SJCRH30 (cell line): ENCODE results near the gene RGS17. TPM values are rescaled to one million over a fixed set of nuclear protein-coding genes. Genes with fewer than 3 reads are reported as not detected.

ENCODE experiments used
- DNase-seq, 2 experiments: peaks; one replicate each; pipeline ENCODE4 v3.0.0-alpha.2; 2015 to 2020
- H3K27ac ChIP-seq: fragments of 250-450 bp; sonication (Bioruptor Pico); 2 replicates; pipeline ENCODE4 v1.5.1; 2020; ENCODE audit warnings: mild to moderate bottlenecking, moderate library complexity
- H3K27me3 ChIP-seq: fragments of 250-450 bp; sonication (Bioruptor Pico); 2 replicates; pipeline ENCODE4 v1.5.1; 2020; ENCODE audit warnings: mild to moderate bottlenecking, moderate library complexity
- H3K36me3 ChIP-seq: fragments of 250-450 bp; sonication (Bioruptor Pico); 2 replicates; pipeline ENCODE4 v1.5.1; 2020; ENCODE audit warnings: mild to moderate bottlenecking, moderate library complexity
- H3K4me1 ChIP-seq: fragments of 250-450 bp; sonication (Bioruptor Pico); 2 replicates; pipeline ENCODE4 v1.5.1; 2020; ENCODE audit warnings: mild to moderate bottlenecking, moderate library complexity
- H3K4me3 ChIP-seq: fragments of 250-450 bp; sonication (Bioruptor Pico); 2 replicates; pipeline ENCODE4 v1.5.1; 2020; ENCODE audit warnings: mild to moderate bottlenecking, moderate library complexity
- H3K9me3 ChIP-seq: fragments of 250-450 bp; sonication (Bioruptor Pico); replicated peaks from 2 replicates; pipeline ENCODE4 v1.5.1; 2020; ENCODE audit warnings: mild to moderate bottlenecking, moderate library complexity
- total RNA-seq: library from RNA; depleted of rRNA; stranded (reverse); fragments of >200 nt; shearing (Covaris generic); gene quantifications from 2 replicates; pipeline ENCODE4 v1.2.3, GENCODE V29; 2014

The RGS17 gene
- total RNA-seq, 1 experiment from 2014 or later, result 15.5 TPM

DNA sequence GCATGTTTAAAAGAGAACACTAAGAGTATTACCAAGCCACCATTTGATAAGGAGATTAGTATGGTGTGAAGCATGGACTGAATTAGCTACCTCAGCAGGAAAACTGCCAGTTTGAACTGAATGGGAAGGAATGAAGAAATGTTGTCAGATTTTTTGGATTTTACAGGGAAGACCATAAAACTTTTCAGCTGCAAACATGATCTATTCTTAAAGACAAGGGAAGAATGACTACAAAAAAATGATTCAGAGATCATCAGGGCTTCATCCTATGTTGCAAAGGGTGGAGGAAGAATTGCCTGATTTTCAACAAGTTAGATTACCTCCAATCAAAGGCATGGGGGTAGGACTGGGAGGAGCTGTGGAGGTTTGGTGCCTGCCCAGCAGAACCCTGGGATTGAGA, 79.3 kb downstream of the RGS17 start:
- DNase-seq, result no peak
- Histone ChIP-seq H3K9me3 (no peaks in the 10 kb centered on the region), H3K27me3 (no peaks in the 10 kb centered on the region), H3K4me3 (no peak overlapping the region), H3K27ac (no peak overlapping the region), H3K4me1 (no peaks in the 10 kb centered on the region), H3K36me3 (peaks cover 3% of the 10 kb centered on the region)

DNA sequence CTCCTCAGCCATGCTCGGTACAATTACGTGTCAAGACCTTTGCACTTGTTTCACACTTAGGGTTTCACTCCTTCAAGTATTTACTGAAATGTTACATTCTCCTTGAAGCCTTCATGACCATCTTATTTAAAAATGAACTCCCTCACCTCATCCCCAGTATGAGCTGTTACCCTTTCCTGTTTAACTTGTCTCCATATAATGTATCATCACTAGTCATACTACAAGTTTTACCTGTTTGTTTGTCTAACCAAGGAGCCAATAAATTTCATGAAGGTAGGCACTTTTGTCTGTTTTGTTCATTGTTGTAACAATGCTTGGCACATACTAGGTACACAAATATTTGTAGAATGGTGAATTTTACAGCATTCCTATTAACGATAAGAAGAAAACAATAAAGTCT, 82.5 kb downstream of the RGS17 start:
- no peaks in the 10 kb centered on the region for H3K9me3 ChIP-seq
- H3K27ac ChIP-seq, result no peak overlapping the region
- peaks cover 5% of the 10 kb centered on the region for H3K36me3 ChIP-seq
- H3K4me3 ChIP-seq, result no peak overlapping the region
- H3K4me1 ChIP-seq, result peaks cover 10% of the 10 kb centered on the region
- H3K27me3 ChIP-seq, result no peaks in the 10 kb centered on the region
- no peak for DNase-seq

DNA sequence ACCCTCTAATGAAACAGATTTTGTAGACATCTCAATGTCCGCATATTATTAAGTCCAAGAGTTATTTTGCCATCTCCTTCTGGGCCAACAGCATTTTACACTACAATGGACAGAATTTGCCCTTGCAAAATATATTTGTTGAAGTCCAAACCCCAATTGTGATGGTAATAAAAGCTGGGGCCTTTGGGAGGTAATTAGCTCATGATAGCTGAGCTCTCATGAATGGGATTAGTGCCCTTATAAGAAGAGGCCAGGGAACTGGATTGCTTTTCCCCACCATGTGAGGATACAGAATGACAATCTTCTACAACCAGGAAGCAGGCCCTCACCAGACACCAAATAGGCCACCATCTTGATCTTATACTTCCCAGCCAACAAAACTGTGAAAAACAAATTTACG, 83.7 kb downstream of the RGS17 start:
- no peak for DNase-seq
- H3K27ac ChIP-seq, result no peak overlapping the region

DNA sequence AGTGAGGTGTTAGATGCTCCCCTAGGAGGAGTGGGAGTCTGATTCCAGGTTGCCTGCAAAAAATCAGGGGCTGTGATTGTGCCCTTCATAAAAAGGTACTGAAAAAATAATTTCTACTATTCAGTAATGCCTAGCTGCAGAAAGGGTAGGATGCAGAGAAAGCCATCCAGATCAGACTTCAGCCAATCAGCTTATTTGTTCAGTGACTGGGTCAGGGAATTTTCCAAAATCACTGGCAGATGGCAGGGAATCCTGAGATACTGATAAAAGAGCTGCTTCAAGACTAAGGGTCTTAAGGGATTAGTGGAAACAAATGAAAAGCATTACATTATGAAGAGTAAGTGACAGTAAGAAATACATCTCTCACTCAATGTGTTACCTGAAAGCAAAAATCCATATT, 85.8 kb downstream of the RGS17 start:
- Histone ChIP-seq H3K4me1 (peaks cover 12% of the 10 kb centered on the region), H3K27me3 (no peaks in the 10 kb centered on the region), H3K9me3 (no peaks in the 10 kb centered on the region), H3K27ac (no peak overlapping the region), H3K36me3 (peaks cover 20% of the 10 kb centered on the region), H3K4me3 (no peak overlapping the region)
- no peak for DNase-seq

More for the DNA sequence above, 83.7 kb downstream of the RGS17 start:
- Histone ChIP-seq H3K4me3 (no peak overlapping the region), H3K27me3 (no peaks in the 10 kb centered on the region), H3K36me3 (peaks cover 10% of the 10 kb centered on the region), H3K9me3 (no peaks in the 10 kb centered on the region), H3K4me1 (peaks cover 12% of the 10 kb centered on the region)

DNA sequence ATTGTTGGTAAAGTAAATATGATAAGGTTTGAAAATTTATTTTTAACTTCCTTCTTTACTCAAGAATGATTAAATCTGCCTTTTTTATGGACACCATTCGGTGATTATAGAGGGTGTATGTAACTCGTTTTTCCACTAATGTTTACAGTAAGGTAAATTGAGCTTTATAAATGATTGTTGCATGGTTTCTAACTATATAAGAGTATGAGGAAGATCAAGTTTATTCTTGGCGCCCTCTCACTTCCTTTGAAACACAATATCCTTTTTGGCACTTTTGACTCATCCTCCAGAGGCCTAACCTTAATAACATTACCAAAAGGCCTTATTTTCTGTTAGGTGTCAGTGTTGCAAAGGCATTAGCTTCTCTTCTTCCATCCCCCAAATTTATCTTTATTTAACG, 86.8 kb downstream of the RGS17 start:
- H3K4me1 ChIP-seq, result peaks cover 12% of the 10 kb centered on the region
- H3K9me3 ChIP-seq, result no peaks in the 10 kb centered on the region
- H3K36me3 ChIP-seq, result peaks cover 27% of the 10 kb centered on the region
- no peaks in the 10 kb centered on the region for H3K27me3 ChIP-seq
- H3K27ac ChIP-seq, result no peak overlapping the region
- no peak overlapping the region for H3K4me3 ChIP-seq
- no peak for DNase-seq

DNA sequence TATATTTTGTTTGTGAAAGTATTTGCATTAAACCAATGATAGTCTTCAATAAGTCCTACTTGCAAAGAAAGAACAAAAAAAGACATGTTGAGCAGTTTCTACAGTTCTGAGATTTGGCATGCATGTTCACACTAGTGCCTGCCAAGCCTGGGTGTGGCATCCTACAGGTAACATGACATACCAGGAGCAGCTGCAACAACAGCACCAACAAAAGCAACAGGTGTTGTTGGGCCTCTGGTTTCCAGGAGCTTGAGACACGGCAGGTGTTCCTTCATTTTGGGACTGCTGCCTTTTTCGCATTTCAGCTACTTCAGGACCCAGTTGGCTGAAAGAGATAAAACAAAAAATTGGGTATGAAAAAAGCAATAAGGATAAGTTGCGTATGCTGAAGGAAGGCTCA, 87.4 kb downstream of the RGS17 start:
- H3K4me1 ChIP-seq, result peaks cover 12% of the 10 kb centered on the region
- peak; percentile 19 to 49 for DNase-seq
- H3K4me3 ChIP-seq, result no peak overlapping the region
- no peaks in the 10 kb centered on the region for H3K9me3 ChIP-seq
- peaks cover 33% of the 10 kb centered on the region for H3K36me3 ChIP-seq
- H3K27me3 ChIP-seq, result no peaks in the 10 kb centered on the region
- no peak overlapping the region for H3K27ac ChIP-seq

DNA sequence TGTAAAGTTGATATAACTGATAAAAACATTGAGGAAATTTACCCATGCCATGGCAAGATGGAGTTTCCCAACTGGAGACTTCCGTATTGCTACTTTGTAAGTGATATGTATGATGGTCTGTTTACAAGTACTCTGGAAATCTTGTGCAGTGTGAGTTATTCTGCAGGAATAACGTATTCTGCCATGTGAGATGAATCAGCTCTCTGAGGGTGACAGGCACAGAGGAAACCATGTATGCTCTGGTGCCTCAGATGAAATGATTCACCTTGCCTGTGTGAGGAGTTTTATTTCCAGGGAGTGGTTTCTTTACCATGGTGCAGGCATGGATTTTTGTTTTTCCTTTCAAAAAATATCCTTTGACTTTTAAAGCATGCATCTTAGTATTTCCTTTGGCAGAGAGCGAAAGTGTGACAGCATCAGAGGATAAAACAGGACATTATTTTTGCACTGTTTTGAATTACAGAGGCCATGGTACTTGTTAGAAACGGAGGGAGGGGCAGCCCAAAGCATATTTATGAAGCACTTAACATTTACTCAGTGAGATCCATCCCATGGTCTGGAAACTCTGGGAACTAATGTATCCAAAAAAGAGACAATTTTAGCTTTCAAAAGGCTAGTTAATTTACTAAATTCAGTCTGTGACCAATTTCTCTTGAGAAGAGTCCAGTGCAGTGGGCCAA, 92.6 kb downstream of the RGS17 start:
- Histone ChIP-seq H3K27me3 (no peaks in the 10 kb centered on the region), H3K4me3 (no peak overlapping the region), H3K36me3 (peaks cover 37% of the 10 kb centered on the region), H3K4me1 (peaks cover under 1% of the 10 kb centered on the region), H3K9me3 (no peaks in the 10 kb centered on the region), H3K27ac (no peak overlapping the region)
- no peak for DNase-seq

DNA sequence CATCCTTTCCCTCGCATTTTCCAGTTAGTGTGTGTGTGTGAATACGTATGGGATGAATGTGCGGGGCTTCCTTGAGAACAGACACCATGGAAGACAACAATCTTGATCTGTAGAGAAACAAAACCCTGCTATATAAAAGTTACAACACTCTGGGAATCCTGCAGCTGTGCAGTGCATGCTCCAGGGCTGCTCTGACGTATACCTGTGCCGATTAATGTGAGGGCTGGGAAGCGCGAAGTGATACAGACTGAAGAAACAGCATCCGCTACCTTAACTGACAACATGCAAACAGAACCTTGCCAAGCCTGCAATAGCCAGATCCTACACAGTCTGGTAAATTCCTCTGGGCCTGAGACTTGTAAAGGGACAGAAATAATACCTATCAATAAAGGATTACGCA, 96.9 kb downstream of the RGS17 start:
- no peaks in the 10 kb centered on the region for H3K4me1 ChIP-seq
- peaks cover 10% of the 10 kb centered on the region for H3K36me3 ChIP-seq
- no peaks in the 10 kb centered on the region for H3K9me3 ChIP-seq
- H3K27ac ChIP-seq, result no peak overlapping the region
- DNase-seq, result no peak
- H3K4me3 ChIP-seq, result no peak overlapping the region
- H3K27me3 ChIP-seq, result no peaks in the 10 kb centered on the region

DNA sequence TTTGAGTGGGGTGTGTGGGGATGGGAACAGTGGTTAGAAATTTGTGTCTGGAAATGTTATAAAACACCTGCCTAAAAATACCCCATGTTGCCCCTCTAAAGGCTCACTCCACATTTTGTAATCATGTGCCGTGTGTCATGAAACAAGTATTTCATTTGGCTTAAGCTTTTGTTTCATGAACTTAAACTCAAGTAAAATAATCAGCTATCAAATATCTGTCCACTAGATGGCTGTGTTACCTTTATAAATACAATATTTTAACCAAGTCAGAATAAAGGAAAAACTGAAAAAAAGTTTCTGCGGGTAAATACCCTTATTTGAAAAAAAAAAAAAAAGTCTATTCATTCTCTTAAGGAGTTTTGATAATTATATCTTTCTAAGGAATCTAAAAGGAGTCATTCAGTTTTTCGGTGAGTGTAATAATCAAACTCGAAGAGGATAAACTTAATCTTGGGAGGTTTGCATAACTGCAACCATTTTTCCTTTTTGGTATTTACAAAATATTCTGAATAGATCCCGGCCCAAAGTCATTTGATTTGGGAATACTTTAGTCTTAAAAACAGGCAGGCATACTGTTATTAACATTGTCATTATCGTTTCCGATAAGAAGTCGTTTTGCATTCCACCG, 98.7 kb downstream of the RGS17 start:
- peak in 1 of 2 experiments; percentile 59 for DNase-seq
- H3K4me1 ChIP-seq, result no peaks in the 10 kb centered on the region
- no peaks in the 10 kb centered on the region for H3K9me3 ChIP-seq
- H3K36me3 ChIP-seq, result no peaks in the 10 kb centered on the region
- no peaks in the 10 kb centered on the region for H3K27me3 ChIP-seq
- H3K4me3 ChIP-seq, result no peak overlapping the region
- H3K27ac ChIP-seq, result no peak overlapping the region

DNA sequence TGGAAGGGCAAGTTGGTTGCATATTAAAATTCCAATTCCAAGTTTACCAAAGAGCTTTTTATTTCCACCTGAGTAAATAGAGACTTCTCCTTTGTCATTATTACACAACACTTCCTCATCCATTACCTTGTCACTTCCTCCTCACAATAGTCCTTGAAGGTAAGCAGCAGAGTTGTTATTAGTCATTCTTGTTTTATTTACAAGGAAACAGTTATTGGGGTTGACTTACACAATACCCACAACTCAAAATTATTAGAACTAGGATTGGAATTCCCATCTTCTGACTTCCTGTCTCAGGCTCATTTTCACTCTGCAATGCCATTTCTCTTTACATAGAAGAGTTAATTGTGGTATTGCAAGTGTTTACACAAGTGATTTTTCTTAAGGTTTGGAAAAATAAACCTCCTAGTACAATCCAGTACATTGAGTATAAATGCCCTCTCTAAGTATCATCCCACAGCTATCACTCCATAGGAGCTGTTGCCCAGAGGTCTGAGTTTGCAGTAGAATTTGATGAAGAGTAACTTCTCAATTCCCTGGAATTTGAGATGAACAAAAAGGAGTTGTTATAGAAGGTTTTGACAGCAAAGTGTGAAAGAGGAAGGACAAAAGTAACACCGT, 99.6 kb downstream of the RGS17 start:
- no peaks in the 10 kb centered on the region for H3K36me3 ChIP-seq
- H3K4me3 ChIP-seq, result no peak overlapping the region
- no peak for DNase-seq
- no peaks in the 10 kb centered on the region for H3K4me1 ChIP-seq
- H3K27ac ChIP-seq, result no peak overlapping the region
- no peaks in the 10 kb centered on the region for H3K9me3 ChIP-seq
- H3K27me3 ChIP-seq, result no peaks in the 10 kb centered on the region

DNA sequence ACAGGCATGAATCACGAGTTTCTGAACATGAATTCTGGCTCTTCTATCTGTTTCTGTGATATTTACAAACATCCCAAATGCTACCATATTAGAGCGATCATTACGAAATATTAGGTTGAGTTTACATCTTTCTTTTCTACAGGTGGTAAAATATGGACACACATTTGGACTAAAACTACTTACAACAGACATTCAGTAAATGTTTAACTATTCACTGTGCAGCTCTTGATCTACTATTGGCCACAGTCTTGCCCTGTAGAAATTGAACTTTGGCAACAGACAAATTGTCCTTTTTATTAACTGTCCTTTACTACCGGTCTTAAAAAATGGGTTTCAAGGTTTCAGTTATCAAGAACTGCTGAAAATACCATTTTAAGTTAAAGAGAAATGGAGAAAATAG, 102.1 kb downstream of the RGS17 start:
- no peak overlapping the region for H3K4me3 ChIP-seq
- H3K27me3 ChIP-seq, result no peaks in the 10 kb centered on the region
- H3K4me1 ChIP-seq, result no peaks in the 10 kb centered on the region
- DNase-seq, result no peak
- H3K9me3 ChIP-seq, result no peaks in the 10 kb centered on the region
- no peak overlapping the region for H3K27ac ChIP-seq
- H3K36me3 ChIP-seq, result peaks cover 3% of the 10 kb centered on the region

DNA sequence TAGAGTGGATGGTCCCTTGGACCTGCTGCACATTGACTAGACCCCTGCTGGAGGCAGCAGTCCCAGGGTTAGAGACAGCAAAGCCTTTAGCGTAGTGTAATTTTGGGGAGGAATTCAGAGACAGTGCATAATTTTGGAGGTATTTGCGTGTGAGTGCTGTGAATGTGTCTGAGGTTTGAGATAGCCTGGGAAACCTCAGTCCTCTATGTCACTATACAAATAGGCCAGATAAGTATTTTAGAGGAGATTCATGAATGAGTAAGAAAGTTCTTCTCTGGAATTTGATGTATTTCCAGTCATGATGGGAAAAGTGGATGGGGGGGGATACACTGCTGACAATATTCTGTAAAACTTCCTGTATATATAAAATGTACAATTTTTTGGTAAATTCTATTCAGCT, 102.8 kb downstream of the RGS17 start:
- Histone ChIP-seq H3K4me1 (no peaks in the 10 kb centered on the region), H3K36me3 (peaks cover 5% of the 10 kb centered on the region), H3K4me3 (no peak overlapping the region), H3K27me3 (no peaks in the 10 kb centered on the region), H3K9me3 (no peaks in the 10 kb centered on the region), H3K27ac (no peak overlapping the region)
- no peak for DNase-seq

DNA sequence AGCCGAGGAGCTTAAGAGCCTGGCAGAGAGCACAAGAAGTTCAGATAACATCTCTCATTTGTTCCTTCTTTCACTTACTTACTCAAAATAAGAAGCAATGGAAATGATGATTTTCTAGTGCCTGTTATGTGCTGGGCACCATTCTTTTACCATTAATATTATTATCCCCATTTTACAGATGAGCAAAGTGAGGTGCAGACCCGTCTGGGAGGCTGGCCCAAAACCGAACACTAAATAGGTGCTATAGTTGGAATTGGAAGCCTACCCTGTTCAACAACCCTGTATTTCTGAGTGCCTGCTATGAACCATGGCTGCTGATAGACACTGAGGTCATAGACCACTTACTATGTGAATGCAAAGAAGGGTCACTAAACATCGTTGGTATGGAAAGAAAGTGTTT, 103.6 kb downstream of the RGS17 start:
- no peak overlapping the region for H3K27ac ChIP-seq
- H3K4me1 ChIP-seq, result no peaks in the 10 kb centered on the region
- H3K27me3 ChIP-seq, result no peaks in the 10 kb centered on the region
- H3K9me3 ChIP-seq, result no peaks in the 10 kb centered on the region
- DNase-seq, result no peak
- H3K36me3 ChIP-seq, result peaks cover 9% of the 10 kb centered on the region
- H3K4me3 ChIP-seq, result no peak overlapping the region

DNA sequence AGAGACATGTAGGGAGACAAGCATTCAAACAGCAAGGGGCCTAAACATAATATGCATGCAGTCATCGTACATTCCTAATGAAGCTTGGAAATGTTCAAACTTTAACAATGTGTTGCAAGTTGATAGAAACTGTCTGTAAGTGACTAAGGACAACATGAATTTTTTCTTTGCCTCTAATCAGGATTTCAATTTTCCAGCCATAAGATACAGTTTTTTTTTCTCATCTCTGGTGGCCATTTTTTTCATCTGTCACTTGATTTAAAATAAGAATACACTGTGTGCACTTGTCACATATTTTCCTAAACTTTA, 106.4 kb downstream of the RGS17 start:
- no peak for DNase-seq
- no peaks in the 10 kb centered on the region for H3K4me1 ChIP-seq
- no peaks in the 10 kb centered on the region for H3K27me3 ChIP-seq
- peaks cover 22% of the 10 kb centered on the region for H3K36me3 ChIP-seq
- no peak overlapping the region for H3K27ac ChIP-seq
- H3K9me3 ChIP-seq, result no peaks in the 10 kb centered on the region
- no peak overlapping the region for H3K4me3 ChIP-seq

DNA sequence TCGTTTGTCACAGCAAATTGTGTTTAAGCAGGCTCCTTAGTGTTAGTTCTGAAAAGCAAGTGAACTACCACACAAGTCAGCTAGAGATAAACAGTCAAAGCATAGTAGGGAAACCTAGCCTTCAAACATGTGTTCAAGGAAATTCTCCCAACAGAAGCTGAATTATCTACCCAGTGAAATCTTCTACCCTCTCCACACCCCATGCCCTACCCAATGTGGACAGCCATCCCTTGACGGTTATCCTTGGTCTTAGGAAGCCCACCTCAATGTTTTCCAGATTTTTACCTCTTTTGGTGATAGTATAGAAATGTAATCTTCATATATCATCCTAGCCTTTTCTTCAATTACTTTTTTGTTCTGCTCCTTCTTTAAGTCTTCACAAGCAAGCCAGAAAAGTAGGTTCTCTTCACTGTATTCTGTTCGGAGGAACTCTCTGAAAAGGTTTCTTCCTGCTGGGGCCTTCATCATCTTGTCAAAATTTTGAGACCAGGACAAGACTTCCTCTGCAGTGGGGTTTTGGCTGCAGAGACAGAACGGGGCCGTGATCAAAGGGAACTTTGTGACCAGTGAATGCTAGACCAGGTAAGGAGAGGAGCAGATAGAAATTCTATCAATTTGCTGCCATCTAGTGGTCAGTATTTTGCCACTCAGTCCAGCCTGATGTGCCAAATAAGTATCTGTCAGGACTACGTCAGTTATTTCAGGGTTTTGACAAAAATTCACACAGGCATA, 106.9 kb downstream of the RGS17 start:
- peaks cover 27% of the 10 kb centered on the region for H3K36me3 ChIP-seq
- no peak overlapping the region for H3K27ac ChIP-seq
- no peak overlapping the region for H3K4me3 ChIP-seq
- H3K4me1 ChIP-seq, result no peaks in the 10 kb centered on the region
- no peaks in the 10 kb centered on the region for H3K27me3 ChIP-seq
- no peaks in the 10 kb centered on the region for H3K9me3 ChIP-seq
- peak; percentile 18 to 71 for DNase-seq
